Testis (tissue), 3 donors: ENCODE measurements around the gene NMNAT1. TPM values are rescaled to one million over a fixed set of nuclear protein-coding genes. Genes with fewer than 3 reads are reported as not detected.

Source experiments
- DNase-seq: peaks from one replicate; pipeline ENCODE4 v3.0.0-alpha.2; 2019
- H3K27ac ChIP-seq, 2 donors: fragments of 200-600 bp; sonication (generic); one replicate each; pipeline ENCODE4 v1.5.1; 2019
- H3K27me3 ChIP-seq: fragments of 200-600 bp; sonication (generic); one replicate; pipeline ENCODE4 v1.5.1; 2019
- H3K36me3 ChIP-seq: fragments of 200-600 bp; sonication (generic); one replicate; pipeline ENCODE4 v1.5.1; 2017; ENCODE audit warnings: low read depth; ENCODE audit errors: missing control alignments
- H3K4me1 ChIP-seq: fragments of 200-600 bp; sonication (generic); one replicate; pipeline ENCODE4 v1.5.1; 2019
- H3K4me3 ChIP-seq, 2 donors: fragments of 200-600 bp; sonication (generic); one replicate each; pipeline ENCODE4 v1.5.1; 2017 to 2019
- H3K9me3 ChIP-seq: fragments of 200-600 bp; sonication (generic); one replicate; pipeline ENCODE4 v1.5.1; 2017
- POLR2A ChIP-seq: fragments of 450-650 bp; IDR thresholded peaks from one replicate; pipeline ENCODE4 v1.6.1; 2017; ENCODE audit warnings: antibody characterized with exemption, mild to moderate bottlenecking, moderate library complexity
- WGBS, 2 donors: methylation state at CpG; one replicate each; pipeline ENCODE4 v1.1.5; 2018; 5-methylcytosine and 5-hydroxymethylcytosine counted together
- intact Hi-C: fragments of 100-400 bp; cut with DNase I; formaldehyde crosslinking; loops from one replicate; pipeline ENCODE4 v1.15.1; 2023; ENCODE audit warnings: low total_unique reads
- polyA plus RNA-seq: library from polyadenylated mRNA; stranded (reverse); fragments of 350-450 nt; fragmentation: Illumina TruSeq; extraction: RNeasy Lipid Tissue Mini Kit (QIAGEN cat#74804); gene quantifications from one replicate; pipeline ENCODE4 v1.2.3, GENCODE V29; 2014; ENCODE audit warnings: low read depth, low replicate concordance; ENCODE audit not compliant: insufficient read depth
- total RNA-seq, 2 donors: library from RNA; depleted of rRNA; stranded (reverse); fragments of >200 nt; gene quantifications; one replicate each; pipeline ENCODE4 v1.2.3, GENCODE V29; 2016
- TF ChIP-seq, protein P1 (sequence below), 3 experiments: fragments of 450-650 bp in 2 of 3; fragments of 200-600 bp in 1 of 3; sonication (generic) in 1 of 3; IDR thresholded peaks; one replicate each; pipeline ENCODE4 v1.5.1; 2016 to 2019; ENCODE audit warnings: antibody characterized with exemption in 3 of 3, mild to moderate bottlenecking in 2 of 3, moderate library complexity in 1 of 3

NMNAT1 gene
- total and polyA plus RNA-seq, 3 donors from 2014 or later, result 8.1 to 13.0 (median 12.2) TPM

DNA sequence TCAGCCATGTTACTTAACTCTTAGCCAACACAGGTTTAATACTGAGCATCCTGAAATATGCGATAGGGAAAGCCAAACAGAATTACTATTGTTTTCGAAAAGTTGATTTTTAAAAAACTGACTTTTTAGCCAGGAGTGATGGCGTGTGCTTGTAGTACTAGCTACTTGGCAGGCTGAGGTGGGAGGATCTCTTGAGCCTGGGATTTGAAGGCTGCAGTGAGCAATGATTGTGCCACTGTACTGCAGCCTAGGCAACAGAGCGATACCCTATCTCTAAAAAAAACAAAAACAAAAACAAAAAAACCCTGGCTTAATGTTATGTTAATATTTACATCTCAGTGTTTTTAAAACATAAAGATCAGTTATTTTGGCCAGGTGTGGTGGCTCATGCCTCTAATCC lies 16.7 kb downstream of the NMNAT1 start:
- no peak for TF ChIP-seq POLR2A
- no peak overlapping the region for H3K4me3 ChIP-seq
- 42 to 62% methylated on average over 4 of the region's 4 CpGs for WGBS, 2 donors
- peak; percentile 65 for DNase-seq
- H3K4me1 ChIP-seq, result peaks cover 6% of the 10 kb centered on the region
- no peaks in the 10 kb centered on the region for H3K27me3 ChIP-seq
- H3K27ac ChIP-seq, result no peak overlapping the region
- H3K36me3 ChIP-seq, result no peaks in the 10 kb centered on the region
- no peaks in the 10 kb centered on the region for H3K9me3 ChIP-seq
- intact Hi-C loops, result no loop called here

DNA sequence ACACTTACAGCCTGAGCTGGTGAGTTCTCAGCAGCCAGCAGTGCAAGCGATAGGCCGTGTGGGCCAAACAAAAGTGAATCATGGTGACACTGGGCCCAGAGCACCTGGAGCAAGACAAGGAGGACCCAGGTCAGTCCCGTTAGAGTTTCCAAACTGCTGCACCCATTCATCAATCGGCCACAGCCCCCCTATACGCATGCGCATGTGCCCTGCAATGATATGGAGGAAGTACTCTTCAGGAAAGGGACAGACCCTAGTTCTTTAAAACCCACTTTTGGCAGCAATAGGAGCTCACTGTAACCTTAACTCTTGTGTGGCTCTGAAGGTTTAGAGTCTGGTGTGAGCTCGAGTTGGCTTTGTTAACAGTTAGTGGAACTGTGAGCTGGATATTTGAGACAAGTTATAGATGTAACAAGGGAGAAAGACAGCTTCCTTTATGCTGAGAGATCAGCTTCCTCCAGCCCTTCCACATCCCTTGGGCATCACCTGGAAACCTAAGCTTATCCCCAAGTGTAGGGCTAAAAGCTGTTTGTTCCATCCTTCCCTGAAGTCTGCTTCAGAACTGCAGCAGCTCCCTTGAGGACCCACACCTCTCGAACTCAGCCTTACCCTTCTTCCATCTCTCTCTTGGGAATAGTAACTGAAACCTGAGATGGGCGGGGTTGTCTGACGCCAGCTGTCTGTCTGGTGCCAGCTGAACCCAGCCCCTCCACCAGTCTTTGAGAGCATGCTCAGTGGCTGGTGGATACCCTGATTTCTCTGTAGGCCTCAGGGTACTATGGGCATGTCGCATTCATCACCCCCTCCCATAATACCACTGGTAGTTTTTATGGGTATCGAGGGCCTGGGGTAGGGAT lies 17.7 kb downstream of the NMNAT1 start:
- Histone ChIP-seq H3K4me1 (peaks cover 6% of the 10 kb centered on the region), H3K27ac (no peak overlapping the region), H3K9me3 (no peaks in the 10 kb centered on the region), H3K27me3 (no peaks in the 10 kb centered on the region), H3K36me3 (no peaks in the 10 kb centered on the region), H3K4me3 (no peak overlapping the region)
- TF ChIP-seq, protein P1, sequence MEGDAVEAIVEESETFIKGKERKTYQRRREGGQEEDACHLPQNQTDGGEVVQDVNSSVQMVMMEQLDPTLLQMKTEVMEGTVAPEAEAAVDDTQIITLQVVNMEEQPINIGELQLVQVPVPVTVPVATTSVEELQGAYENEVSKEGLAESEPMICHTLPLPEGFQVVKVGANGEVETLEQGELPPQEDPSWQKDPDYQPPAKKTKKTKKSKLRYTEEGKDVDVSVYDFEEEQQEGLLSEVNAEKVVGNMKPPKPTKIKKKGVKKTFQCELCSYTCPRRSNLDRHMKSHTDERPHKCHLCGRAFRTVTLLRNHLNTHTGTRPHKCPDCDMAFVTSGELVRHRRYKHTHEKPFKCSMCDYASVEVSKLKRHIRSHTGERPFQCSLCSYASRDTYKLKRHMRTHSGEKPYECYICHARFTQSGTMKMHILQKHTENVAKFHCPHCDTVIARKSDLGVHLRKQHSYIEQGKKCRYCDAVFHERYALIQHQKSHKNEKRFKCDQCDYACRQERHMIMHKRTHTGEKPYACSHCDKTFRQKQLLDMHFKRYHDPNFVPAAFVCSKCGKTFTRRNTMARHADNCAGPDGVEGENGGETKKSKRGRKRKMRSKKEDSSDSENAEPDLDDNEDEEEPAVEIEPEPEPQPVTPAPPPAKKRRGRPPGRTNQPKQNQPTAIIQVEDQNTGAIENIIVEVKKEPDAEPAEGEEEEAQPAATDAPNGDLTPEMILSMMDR (IDR thresholded peaks at IDR 0.05), result no peak
- TF ChIP-seq POLR2A, result no peak
- intact Hi-C loops, result no loop called here
- WGBS, 2 donors, result 79 to 80% methylated on average over 12 of the region's 12 CpGs
- no peak for DNase-seq

DNA sequence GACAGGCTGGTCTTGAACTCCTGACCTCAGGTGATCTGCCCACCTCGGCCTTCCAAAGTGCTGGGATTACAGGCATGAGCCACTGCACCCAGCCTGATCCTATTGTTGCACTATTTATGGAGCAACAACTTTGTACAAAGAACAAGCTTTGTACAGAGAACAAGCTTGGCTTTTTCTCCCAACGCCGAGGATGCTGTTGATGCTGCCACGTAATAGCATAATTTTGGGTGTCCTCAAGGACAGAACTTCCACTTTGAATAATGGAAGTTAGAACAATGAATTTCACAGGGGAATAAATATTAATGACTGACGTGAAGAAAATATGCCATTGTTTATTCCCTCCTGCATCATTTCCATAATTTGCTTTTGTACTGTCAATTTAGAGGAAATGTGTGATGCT lies 41.0 kb downstream of the NMNAT1 start:
- Histone ChIP-seq H3K9me3 (no peaks in the 10 kb centered on the region), H3K4me1 (no peaks in the 10 kb centered on the region), H3K27me3 (no peaks in the 10 kb centered on the region), H3K36me3 (no peaks in the 10 kb centered on the region), H3K4me3 (no peak overlapping the region), H3K27ac (no peak overlapping the region)
- TF ChIP-seq, protein P1 (IDR thresholded peaks at IDR 0.05), result no peak
- TF ChIP-seq POLR2A, result no peak
- WGBS, 2 donors, result 85 to 94% methylated on average over 5 of the region's 5 CpGs
- no peak for DNase-seq
- intact Hi-C loops, result no loop called here

DNA sequence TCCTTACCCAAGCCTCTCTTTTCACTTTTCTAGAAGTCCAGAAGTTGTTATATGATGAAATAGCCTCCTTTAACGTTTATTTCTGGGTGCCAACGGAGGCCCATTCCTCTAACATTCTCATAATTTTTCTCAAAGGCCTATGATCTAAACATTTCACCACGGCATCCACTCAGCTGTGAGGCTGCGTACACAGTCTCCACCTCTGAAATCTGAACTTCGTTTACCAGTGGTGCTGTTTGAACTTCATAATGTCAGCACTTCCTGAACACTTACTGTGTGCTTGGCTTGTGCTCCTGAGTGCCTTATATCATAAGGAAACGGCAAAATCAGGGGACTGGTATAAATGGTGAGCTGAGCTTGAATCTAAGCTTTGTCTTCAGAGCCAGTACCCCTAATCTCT lies 41.7 kb downstream of the NMNAT1 start:
- intact Hi-C loops, result no loop called here
- no peak overlapping the region for H3K4me3 ChIP-seq
- no peaks in the 10 kb centered on the region for H3K9me3 ChIP-seq
- TF ChIP-seq, protein P1 (IDR thresholded peaks at IDR 0.05), result no peak
- no peak for TF ChIP-seq POLR2A
- H3K4me1 ChIP-seq, result no peaks in the 10 kb centered on the region
- no peaks in the 10 kb centered on the region for H3K36me3 ChIP-seq
- H3K27me3 ChIP-seq, result no peaks in the 10 kb centered on the region
- no peak for DNase-seq
- no peak overlapping the region for H3K27ac ChIP-seq
- 62 to 63% methylated on average over 6 of the region's 6 CpGs for WGBS, 2 donors

DNA sequence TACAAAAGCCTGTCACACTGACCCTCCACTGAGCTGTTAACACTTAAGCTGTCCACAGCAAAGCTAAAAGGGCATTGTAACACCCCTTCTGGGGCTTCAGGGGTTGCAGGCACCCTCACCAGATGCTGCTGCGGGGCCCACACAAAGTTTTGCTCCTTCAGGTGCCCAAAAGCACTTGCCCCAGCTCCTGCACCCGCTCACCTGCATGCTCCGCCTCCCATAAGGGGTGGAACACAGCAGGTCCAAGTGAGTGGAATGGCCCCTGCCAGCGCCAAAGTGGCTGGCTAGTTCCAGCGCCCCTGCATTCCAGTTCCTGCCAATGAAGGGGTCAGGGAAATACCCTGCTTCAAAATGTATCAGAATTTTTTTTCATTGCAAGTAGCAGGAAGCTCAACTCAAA lies 46.5 kb downstream of the NMNAT1 start:
- TF ChIP-seq, protein P1 (IDR thresholded peaks at IDR 0.05), result no peak
- no peak for TF ChIP-seq POLR2A

More for the DNA sequence above, 46.5 kb downstream of the NMNAT1 start:
- no peak for DNase-seq
- H3K27ac ChIP-seq, result no peak overlapping the region
- H3K4me3 ChIP-seq, result no peak overlapping the region
- 84 to 93% methylated on average over 5 of the region's 5 CpGs for WGBS, 2 donors
- intact Hi-C loops, result no loop called here
- no peaks in the 10 kb centered on the region for H3K9me3 ChIP-seq
- no peaks in the 10 kb centered on the region for H3K4me1 ChIP-seq
- no peaks in the 10 kb centered on the region for H3K36me3 ChIP-seq
- no peaks in the 10 kb centered on the region for H3K27me3 ChIP-seq
